Fibroblast of skin of left quadriceps (primary cell): ENCODE measurements around the gene TMPRSS9.
A peak's percentile ranks its signal among the peaks of the same experiment; 100 is the strongest.

Experiments
- DNase-seq, 2 experiments: peaks; one replicate each; pipeline ENCODE4 v3.0.0-alpha.2; 2013; ENCODE audit warnings: low read depth in 2 of 2

TMPRSS9 gene

DNA sequence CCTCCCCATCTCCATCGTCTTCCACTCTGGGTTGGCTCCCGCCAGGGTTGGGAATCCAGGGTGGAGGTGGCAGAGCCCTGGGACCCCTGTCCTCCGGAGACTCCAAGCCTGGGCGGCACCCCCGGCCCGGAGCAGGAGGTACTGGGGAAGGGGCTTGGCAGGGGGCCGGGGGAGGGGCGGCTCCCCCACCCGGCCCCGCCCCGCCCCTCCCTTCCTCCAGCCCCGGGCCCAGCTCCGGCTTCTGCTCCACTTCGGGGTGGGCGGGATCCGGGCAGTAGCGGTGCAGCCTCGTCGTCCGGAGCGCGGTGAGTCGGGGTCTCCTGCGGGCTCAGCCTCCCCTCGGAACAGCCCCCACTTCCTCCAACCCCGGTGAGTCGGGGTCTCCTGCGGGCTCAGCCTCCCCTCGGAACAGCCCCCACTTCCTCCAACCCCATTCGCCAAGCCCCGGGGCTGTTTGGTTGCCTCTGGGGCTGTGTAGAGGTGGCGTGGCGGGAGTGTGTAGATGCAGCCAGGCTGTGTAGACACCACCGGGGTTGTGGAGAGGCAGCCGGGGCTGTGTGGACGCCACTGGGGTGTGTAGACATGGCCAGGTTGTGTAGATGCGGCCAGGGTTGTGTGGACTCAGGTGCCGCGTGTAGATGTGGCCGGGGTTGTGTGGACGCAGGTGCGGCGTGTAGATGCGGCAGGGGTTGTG is at the start of gene TMPRSS9:
Gene TMPRSS9 (plus strand): TSS at position 274 of the 694 bp plus-strand sequence. CDS start 29,521 bp downstream, outside the sequence.
- DNase-seq, result no peak

DNA sequence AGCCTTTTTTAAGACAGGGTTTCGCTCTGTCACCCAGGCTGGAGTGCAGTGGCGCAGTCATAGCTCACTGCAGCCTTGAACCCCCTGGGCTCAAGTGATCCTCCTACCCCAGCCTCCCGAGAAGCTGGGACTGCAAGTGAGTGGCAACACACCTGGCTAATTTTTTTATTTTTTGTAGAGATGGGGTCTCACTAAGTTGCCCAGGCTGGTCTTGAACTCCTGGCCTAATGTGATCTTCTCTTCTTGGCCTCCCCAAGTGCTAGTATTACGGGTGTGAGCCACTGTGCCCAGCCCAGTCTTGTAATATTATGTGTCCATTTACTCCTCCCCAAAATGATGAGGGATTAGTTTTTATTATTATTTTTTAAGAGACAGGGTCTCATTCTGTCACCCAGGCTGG is 49.0 kb upstream of the TMPRSS9 start:
- no peak for DNase-seq

DNA sequence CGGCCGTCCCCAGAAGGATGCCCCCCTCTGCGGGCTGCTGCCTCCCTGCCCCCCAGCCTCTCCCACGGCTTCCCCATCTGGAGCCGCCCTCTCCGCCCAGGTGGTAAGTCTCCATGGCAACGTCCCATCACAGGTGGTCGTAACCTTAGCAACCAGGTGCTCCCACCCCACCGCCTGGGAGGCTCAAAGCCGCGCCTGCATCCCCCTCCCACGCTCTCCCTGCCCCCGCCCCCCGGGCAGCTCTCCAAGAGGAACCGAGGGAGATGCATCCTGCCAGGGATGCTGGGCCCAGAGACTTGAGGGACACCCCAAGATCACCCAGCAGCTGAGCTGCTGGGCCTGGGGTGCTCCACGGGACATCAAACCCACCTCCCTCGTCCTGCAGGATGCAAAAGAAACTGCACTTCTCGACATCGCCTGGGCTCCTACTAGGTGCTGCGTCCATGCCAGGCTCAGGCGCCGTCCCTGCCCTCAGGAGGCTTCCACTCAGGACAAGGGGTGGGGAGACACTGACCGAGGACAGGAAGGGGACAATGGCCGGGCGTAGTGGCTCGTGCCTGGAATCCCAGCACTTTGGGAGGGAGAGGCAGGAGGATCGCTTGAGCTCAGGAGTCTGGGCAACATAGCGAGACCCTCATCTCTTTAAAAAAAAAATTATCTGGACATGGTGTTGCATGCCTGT is 47.1 kb upstream of the TMPRSS9 start:
- no peak for DNase-seq

DNA sequence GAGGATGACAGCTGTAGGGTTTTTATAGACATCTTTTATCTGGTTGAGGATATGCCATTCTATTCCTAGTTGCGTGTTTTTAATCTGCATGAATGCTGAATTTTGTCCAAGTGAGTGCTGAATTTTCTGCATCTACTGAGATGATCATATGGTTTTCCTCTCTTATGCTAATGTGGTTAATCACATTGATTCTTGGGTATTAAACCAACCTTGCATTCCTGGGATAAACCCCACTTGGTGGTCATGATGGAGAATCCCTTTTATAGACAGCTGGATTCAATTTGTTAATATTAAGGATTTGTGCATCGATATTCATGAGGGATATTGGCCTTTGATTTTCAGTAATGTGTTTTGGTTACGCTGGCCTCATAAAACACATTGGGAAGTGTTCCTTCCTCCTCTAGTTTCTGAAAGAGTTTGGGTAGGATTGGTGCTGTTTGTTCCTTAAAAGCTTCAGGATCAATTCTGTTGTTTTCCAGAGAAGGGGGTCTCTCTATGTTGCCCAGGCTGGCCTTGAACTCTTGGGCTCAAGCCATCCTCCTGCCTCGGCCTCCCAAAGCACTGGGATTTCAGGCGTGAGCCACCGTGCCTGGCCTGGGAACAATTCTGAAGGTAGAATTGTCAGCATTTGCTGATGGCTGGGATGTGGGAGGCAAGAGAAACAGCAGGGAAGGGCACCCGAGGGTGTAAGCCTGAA is 44.8 kb upstream of the TMPRSS9 start:
- no peak for DNase-seq

DNA sequence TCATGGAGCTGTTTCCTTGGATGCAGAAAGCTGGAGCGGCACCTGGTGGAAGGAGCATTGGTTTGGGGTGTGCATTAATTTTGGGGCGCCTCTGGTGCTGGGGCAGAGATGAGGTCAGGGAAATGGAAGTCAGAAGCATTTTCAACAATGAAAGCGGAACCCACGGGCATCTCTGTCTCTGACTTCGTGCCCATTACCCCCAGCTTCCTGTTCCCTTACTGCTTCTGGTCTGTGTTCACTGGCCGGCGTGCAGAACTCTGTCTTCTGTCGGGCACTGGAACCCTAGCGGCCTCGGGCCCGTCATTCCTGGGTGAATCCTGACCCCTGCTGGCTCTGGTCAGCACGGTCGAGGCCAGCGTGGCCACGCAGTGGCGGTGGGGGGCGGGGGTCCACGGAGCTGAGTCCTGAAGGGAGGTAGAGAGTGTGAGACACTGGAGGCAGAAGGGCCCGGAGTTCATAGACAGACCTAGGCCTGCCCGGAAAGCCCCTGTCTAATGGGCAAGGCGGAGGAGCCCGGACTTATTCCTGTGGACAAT is 44.2 kb upstream of the TMPRSS9 start:
- no peak for DNase-seq

DNA sequence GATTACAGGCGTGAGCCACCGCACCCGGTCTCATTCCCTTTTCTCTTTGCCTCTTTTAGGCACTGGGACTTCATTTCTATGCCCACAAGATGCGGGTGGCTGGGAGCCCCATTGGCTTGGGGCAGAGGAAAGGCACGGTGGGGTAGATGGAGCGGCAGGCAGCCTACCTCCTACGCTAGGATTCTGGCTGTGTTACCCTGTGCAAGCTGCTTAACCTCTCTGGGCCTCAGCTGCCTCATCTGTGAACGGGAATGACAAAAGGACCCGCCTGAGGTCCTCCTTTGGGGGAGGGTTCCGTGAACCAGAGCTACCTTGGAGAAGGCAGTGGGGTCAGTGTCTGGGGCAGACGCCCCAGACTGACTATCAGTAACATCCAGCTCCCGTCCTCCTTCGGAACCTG is 42.8 kb upstream of the TMPRSS9 start:
- no peak for DNase-seq

DNA sequence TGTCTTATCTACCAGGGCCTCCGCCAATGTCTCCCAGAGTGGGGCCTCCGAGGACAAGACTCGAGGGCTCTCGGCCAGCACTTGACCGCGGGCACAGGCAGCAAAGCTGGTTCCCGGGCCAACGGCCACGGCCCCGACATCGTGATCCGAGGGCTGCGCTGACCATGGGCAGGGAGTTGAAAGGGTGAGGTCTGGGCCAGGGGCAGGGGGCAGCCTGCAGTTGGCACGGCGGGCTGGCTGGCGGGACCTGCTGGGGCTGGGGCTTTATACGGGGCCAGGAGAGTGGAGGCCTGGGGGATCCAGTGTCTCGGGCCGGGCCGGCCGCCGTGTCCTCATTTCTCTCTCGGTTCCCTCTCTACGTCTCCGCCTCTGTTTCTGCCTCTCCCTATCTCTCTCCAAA is 42.3 kb upstream of the TMPRSS9 start:
- DNase-seq, result no peak

DNA sequence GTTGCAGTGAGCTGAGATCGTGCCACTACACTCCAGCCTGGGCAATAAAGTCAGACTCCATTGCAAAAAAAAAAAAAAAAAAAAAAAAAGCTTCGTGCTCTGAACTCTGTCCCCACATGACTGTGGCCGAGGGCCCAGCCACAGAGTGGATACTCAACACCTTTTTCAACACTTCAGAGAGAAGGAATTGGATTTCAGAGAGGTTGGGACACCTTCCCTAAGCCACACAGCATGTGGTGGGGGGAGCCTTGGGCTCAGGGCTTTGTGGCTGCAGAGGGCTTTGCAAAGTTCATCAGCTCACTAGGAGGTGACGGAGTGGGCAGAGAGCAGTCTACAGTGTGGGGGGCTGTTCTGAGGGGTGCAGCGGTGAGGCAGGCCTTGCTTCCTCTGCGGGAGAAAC is 41.1 kb upstream of the TMPRSS9 start:
- DNase-seq, result no peak

DNA sequence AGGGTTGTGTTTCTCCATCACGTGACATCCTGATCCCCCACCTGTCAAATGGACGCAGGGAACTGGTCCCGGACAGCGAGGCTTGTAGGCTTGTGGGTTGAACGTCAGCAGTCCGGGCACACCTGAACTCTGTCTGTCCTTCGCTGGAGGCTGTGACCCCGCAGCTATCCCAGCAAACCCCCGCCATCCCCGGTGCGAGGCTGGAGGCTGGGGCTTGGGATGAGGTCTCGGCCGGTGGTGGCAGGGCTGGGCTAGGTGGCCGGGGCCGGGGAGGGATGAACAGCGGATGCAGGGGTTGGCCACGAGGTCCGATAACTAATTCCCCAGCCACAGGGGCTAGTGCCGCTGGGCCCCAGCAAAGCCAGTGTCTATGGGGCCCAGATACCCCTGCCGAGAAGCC is 40.5 kb upstream of the TMPRSS9 start:
- no peak for DNase-seq

DNA sequence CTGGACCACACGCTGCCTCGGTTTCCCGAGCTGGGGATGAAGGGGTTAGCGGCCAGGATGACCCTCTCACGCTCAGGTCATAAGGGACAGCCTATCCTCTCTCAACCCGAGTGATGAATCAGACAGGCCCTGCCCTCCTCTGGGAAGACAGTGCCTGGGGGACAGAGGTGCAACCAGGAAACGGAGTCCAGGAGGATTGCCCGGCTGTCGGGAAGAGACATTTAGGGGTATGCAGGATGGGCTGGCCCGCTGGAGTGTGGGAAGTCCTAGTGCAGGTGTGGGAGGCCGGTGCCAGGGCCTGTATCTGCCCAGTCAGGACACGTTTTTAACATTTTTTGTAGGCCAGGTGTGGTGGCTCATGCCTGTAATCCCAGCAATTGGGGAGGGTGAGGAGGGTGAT is 40.0 kb upstream of the TMPRSS9 start:
- no peak for DNase-seq

DNA sequence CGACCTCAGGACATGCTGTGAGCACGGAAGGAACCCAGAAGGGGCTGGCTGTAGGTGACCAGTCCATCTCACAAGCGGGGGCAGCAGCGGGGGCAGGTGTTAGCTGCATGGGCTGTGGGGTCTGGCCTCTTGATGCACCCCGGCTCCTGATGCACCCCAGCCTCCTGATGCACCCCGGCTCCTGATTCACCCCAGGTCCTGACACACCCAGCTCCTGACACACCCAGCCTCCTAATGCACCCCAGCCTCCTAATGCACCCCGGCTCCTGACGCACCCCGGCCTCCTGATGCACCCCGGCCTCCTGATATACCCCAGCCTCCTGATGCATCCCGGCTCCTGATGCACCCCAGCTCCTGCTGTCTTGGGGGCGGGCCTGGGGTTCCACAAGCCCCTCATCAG is 39.1 kb upstream of the TMPRSS9 start:
- DNase-seq, result no peak

DNA sequence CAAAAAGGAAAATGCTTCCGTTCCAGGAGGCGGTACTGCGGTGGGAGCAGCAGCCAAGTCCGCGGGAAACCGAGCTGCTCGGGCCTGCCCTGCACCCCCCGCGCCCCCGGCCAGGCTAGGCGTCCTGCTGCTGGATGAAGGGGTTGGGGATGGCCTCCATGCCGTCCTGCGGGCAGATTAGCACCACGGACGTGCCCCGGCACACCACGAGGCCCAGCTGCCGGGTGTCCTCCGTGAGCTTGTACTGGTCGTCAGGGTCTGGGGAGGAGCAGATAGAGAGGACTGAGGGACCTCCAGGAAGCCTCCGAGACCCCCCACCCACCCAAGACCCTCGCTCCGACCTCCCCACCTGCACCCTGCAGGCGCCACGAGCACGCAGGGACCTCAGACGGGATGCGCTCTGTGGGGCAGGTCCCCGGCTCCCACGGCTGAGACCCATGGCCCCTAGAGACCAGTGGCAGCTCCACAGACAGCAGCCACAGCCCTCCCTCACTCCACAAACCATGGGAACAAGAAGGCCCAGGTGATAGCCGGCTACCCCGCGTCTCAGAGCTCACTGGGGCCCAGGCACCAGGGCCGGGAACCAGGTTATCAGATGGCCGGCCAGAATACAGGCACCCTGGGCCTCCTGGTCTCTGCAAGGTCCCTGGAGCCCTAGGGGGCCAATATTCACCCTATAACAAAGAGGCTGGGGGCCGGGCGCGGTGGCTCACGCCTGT is 38.3 kb upstream of the TMPRSS9 start:
- no peak for DNase-seq

DNA sequence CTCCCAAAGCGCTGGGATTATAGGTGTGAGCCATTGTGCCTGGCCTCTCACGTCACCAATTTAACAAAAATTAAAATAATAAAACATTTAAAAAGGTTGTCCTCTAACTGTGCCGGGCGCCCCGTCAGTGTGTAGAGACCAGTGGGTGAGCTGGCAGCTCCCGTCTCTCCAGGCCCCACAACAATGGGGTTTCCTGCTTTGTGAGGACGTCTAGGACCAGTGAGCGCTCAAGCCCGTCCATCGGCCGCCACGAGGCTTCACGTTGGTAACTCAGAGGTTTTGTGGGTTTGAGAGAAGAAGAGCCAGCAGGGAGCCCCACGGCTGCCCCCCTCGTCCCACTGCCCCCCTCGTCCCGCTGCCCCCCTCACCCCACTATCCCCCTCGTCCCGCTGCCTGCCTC is 36.4 kb upstream of the TMPRSS9 start:
- no peak for DNase-seq

DNA sequence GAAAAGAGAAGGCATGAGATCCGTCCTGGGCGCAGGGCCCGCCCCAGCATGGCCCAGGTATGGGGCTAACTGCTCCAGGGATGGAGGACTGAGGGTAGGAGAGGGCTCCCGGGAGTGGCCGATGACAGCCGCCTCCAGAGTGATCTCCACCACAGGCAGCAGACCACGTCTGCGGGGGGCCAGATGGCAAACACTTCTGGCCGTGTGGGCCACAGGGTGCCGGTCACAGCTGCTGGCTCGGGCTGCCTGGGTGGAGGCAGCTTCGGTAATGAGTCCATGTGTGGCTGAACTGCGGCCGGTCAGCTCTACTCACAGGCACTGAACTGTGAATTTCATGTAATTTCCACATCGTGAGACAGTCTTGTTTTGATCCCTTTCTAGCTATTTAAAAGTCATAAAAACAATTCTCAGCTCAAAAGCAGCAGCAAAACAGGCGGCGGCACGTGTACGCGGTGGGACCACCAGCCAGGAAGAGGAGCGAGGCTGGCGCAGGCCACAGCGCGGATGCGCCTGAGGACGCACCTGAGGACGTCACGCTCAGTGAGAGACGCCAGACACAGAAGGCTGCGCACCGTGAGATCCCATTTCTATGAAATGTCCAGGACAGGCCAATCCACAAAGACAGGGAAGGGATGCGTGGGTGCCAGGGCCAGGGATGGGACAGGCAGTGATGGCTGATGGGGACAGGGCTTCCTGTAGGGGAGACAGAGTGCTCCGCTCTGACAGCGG is 35.7 kb upstream of the TMPRSS9 start:
- no peak for DNase-seq

DNA sequence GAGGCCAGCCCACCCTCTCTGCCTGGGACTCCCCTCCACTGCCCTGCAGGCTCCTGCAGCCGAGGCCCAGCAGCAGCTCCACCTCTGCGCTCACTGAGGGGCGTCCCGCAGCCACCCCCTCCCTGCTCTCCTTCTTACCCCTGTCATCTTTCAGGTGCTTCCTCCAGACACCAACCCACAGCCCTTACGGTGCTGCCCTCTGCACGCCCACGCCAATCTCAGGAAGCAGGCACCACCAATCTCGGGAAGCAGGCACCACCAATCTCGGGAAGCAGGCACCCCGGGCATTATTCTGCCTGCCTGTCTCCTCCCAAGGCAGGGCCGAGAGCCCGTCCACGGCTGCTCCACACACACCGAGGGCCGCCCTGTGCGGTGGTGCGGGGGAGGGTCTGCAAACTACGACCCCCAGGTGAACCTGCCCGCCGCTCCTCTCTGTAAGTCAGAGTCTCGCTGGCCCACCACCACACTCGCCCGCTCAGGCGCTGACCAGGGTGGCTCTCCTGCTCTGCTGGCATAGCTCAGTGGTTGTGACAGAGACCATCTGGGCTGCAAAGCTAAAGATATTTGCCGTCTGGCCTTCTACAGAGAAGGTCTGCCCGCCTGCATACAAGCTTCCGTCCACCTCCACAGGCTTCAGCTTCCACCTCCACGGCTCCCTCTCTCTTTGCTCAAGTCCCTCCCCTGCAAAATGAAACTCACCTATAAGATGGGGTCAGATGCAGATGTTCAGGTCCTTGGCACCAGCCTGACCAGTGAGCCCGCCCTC is 34.6 kb upstream of the TMPRSS9 start:
- DNase-seq, result no peak

DNA sequence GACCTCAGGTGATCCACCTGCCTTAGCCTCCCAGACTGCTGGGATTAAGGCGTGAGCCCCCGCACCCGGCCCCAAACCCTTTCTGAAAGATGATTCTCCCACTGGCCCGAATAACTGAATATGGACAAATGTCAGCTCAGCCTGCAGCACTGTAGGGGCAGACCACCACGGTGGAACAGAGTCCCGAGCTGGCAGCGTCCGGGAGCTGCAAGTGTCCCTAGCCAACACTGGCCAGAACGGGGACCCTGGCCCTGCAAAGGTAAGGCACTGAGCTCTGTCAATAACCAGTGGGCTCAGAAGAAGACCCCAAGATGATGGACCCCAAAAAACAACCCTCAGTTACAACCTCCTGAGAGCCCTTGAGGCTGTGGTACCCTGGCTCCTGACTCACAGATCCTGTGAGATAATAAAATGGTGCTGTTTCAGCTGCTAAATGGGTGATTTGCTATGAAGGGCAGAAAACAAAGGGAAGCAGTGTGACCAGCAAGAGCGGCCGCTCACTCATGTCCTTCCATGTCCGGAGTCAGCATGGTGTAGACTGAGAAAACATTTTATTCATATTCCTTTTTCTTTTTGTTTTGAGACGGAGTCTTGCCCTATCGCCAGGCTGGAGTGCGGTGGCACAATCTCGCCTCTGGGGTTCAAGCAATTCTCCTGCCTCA is 33.2 kb upstream of the TMPRSS9 start:
- DNase-seq, result no peak

DNA sequence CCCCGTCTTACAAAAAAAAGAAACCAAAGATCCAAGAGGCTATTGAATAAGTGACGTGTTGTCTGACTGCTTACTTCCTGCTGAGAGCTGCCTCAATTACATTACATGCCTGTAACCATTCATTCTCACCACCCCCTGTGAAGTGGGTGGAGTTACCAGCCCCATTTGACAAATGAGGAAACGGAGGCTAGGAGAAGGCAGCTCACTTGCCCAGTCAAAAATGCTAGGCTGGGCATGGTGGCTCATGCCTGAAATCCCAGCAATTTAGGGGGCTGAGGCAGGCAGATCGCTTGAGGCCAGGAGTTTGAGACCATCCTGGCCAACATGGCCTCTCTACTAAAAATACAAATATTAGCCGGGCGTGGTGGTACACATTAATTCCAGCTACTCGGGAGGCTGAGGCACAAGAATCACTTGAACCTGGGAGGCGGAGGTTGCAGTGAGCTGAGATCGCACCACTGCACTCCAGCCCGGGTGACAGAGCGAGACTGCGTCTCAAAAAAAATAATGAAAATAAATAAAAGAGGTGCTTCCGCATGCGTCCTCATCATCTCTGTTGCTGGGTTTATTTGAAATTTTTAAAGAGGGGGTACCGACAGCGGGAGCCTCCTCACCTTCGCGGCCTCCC is 32.2 kb upstream of the TMPRSS9 start:
- peak; percentile 52 to 56 for DNase-seq

DNA sequence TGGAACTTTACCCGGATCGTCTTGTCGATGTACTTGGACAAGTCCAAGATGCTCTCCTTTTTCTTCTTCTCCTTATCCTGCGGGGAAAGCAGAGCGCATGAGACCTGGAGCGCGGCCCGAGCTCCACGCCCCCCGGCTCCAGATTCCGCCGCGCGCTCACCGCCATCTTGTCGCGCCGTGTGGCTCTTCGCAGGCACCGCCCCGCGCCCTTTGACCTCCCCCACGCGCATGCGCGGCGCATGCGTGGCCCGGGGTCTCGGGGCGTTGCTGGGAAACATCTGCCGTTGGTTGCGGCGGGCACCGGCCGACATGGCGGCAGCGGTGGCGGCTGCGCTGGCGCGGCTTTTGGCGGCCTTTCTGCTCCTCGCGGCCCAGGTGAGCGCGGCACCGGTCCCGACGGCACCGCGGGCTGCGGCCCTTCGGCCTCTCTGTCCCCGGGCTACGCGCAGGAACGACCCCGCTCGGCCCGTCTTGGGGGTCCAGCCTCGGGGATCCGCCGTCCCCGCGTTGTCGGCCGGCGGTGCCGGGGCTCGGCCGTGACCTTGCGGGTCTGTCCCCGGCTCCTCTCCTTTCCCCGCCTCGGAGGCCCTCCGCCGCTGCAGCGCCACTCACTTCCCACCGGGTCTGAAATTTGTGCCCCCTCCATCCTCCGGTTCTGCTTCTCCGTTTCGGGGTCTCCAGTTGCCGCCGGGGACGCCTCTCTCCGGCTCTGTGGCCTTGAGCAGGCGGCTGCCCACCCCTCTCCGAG is 31.5 kb upstream of the TMPRSS9 start, which contains the start of the genes LSM7 and SPPL2B:
Gene LSM7 (minus strand): TSS at position 186 of the 748 bp plus-strand sequence. CDS start 20 bp downstream, at position 166.
Gene SPPL2B (plus strand): TSS at position 284 of the 748 bp plus-strand sequence. CDS start 26 bp downstream, at position 310.
- DNase-seq, result peak; percentile 71 to 72

DNA sequence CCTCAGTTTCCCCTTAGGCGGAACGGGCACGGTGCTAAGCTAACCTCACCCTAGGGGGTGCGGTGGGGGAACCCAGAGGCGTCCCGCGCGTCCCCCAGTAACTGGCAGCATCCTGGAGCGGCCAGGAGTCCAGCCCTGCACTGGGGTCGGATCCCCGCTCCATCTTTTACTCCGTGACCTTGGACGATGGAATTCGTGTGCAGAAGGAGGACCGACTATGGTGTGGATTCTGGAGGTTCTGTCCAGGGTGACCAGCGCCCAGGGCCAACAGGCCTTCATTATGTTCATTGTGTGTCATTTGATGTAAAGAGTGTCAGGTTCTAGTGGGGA is 31.0 kb upstream of the TMPRSS9 start:
- no peak for DNase-seq
